ENCODE data around the gene DIAPH2.
"Not testable (repeated sequence)": the region's sequence is repeated elsewhere in the genome, so short reads cannot be mapped to it uniquely, and the experiment has no call there.

The DIAPH2 gene

GRCh38 chrX:96719161-96719875, 34.7 kb downstream of the DIAPH2 start:
- Histone ChIP-seq H3K9me3 (no peaks in the 10 kb centered on the region), H3K4me3 (ENCODE audit: low read depth, low read length) (no peak overlapping the region), H3K36me3 (no peaks in the 10 kb centered on the region), H3K27me3 (no peaks in the 10 kb centered on the region), H3K4me1 (no peaks in the 10 kb centered on the region)
- no peak for TF ChIP-seq CTCF (IDR thresholded peaks at IDR 0.05; ENCODE audit: low read depth, low read length)
- DNase-seq, result no peak

GRCh38 chrX:96721354-96721753, 36.7 kb downstream of the DIAPH2 start:
- no peak overlapping the region for H3K4me3 ChIP-seq (ENCODE audit: low read depth, low read length)
- no peaks in the 10 kb centered on the region for H3K4me1 ChIP-seq
- no peaks in the 10 kb centered on the region for H3K27me3 ChIP-seq
- no peaks in the 10 kb centered on the region for H3K36me3 ChIP-seq
- DNase-seq, result no peak
- no peak for TF ChIP-seq CTCF (IDR thresholded peaks at IDR 0.05; ENCODE audit: low read depth, low read length)
- H3K9me3 ChIP-seq, result no peaks in the 10 kb centered on the region

GRCh38 chrX:96722781-96723180, 38.1 kb downstream of the DIAPH2 start:
- Histone ChIP-seq H3K9me3 (no peaks in the 10 kb centered on the region), H3K27me3 (no peaks in the 10 kb centered on the region), H3K4me3 (ENCODE audit: low read depth, low read length) (no peak overlapping the region), H3K36me3 (no peaks in the 10 kb centered on the region), H3K4me1 (no peaks in the 10 kb centered on the region)
- no peak for DNase-seq
- no peak for TF ChIP-seq CTCF (IDR thresholded peaks at IDR 0.05; ENCODE audit: low read depth, low read length)

GRCh38 chrX:96729053-96729452, 44.4 kb downstream of the DIAPH2 start:
- DNase-seq, result no peak
- no peaks in the 10 kb centered on the region for H3K27me3 ChIP-seq
- H3K36me3 ChIP-seq, result no peaks in the 10 kb centered on the region
- no peak overlapping the region for H3K4me3 ChIP-seq (ENCODE audit: low read depth, low read length)
- no peaks in the 10 kb centered on the region for H3K9me3 ChIP-seq
- TF ChIP-seq CTCF (IDR thresholded peaks at IDR 0.05; ENCODE audit: low read depth, low read length), result no peak
- H3K4me1 ChIP-seq, result no peaks in the 10 kb centered on the region

- Histone ChIP-seq H3K36me3 (no peaks in the 10 kb centered on the region), H3K27me3 (no peaks in the 10 kb centered on the region), H3K4me3 (ENCODE audit: low read depth, low read length) (no peak overlapping the region), H3K9me3 (no peaks in the 10 kb centered on the region), H3K4me1 (no peaks in the 10 kb centered on the region)
- no peak for TF ChIP-seq CTCF (IDR thresholded peaks at IDR 0.05; ENCODE audit: low read depth, low read length)
- no peak for DNase-seq
Measured at GRCh38 chrX:96729868-96730643, 45.4 kb downstream of the DIAPH2 start.

- not testable (repeated sequence) for H3K36me3 ChIP-seq; H3K27me3 ChIP-seq; DNase-seq; H3K9me3 ChIP-seq; H3K4me1 ChIP-seq; H3K4me3 ChIP-seq (ENCODE audit: low read depth, low read length)
Measured at GRCh38 chrX:96731000-96731399, 46.4 kb downstream of the DIAPH2 start.
